AG09309 (cell line): ENCODE measurements around the gene VPS50.
A peak's percentile ranks its signal among the peaks of the same experiment; 100 is the strongest.

ENCODE experiments used
- DNase-seq: peaks from one replicate; pipeline ENCODE4 v3.0.0-alpha.2; 2010; ENCODE audit warnings: low read depth
- H3K4me3 ChIP-seq: 2 replicates; pipeline ENCODE4 v1.5.1; 2011; ENCODE audit warnings: mild to moderate bottlenecking, low read depth, low read length, moderate library complexity; ENCODE audit not compliant: control insufficient read depth
- TF ChIP-seq, protein P1 (sequence below): IDR thresholded peaks from 2 replicates; pipeline ENCODE4 v1.5.1; 2011; ENCODE audit warnings: mild to moderate bottlenecking, low read depth, low read length, inconsistent platforms; ENCODE audit not compliant: insufficient read depth, control insufficient read depth; ENCODE audit errors: missing control alignments

Gene VPS50

DNA sequence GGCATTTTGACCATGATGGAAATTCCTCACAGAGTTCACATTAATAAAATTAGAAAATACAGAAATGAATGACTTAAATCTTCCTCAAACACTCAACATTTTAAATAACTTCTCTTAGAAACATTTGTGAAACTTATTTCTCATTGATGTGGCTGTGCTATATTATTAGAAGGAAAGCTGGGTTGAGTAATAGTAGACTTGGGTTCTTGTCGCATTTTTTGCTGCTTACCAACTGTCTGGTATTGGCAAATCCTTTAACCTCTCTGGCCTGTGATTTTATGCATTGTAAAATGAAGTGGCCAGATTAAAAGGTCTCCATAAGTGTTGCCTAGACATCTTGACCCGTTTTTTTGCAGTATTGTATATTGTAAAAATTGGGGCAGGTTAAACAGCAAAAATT lies 66.5 kb downstream of the VPS50 start:
- no peak overlapping the region for H3K4me3 ChIP-seq
- TF ChIP-seq, protein P1, sequence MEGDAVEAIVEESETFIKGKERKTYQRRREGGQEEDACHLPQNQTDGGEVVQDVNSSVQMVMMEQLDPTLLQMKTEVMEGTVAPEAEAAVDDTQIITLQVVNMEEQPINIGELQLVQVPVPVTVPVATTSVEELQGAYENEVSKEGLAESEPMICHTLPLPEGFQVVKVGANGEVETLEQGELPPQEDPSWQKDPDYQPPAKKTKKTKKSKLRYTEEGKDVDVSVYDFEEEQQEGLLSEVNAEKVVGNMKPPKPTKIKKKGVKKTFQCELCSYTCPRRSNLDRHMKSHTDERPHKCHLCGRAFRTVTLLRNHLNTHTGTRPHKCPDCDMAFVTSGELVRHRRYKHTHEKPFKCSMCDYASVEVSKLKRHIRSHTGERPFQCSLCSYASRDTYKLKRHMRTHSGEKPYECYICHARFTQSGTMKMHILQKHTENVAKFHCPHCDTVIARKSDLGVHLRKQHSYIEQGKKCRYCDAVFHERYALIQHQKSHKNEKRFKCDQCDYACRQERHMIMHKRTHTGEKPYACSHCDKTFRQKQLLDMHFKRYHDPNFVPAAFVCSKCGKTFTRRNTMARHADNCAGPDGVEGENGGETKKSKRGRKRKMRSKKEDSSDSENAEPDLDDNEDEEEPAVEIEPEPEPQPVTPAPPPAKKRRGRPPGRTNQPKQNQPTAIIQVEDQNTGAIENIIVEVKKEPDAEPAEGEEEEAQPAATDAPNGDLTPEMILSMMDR: no peak
- peak; percentile 28 for DNase-seq

DNA sequence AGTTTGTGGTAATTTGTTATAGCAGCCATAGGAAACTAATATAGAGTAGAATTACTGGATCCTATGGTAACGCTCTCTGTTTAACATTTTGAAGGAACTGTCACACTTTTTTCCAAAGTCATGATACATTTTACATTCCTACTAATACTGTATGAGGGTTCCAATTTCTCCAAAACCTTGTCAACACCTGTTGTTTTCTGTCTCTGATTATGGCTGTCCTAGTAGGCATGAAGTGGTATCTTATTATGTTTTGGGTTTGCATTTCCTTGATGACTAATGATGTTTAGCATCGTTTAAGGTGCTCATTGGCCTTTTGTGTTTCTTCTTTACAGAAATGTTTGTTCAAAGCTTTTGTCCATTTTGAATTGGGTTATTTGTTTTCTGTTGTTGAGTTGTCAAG lies 69.6 kb downstream of the VPS50 start:
- no peak for DNase-seq
- H3K4me3 ChIP-seq: no peak overlapping the region
- TF ChIP-seq, protein P1: no peak

DNA sequence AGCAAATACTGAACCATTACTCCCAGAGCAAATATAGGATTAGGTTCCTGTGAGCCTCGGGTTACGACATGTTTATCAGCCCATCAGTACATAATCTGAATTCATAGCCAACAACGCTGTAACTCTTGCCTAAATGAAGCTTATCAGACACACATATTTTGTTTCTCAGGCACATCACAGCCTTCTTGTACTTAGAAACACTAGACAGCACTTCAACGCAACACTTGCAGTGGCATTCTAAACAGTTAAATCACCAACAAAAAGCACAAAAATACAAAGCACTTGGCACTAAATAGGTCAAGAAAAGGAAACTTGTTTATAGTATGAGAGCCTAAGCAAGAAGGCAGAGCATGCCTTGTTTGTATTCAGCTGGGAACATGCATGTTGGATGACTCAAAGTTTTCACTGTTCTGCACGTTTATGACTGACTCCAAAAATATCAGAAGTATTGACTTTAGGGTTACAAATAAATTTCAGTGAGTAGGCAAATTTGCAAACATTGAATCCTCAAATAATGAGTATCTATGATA lies 75.0 kb downstream of the VPS50 start:
- H3K4me3 ChIP-seq: no peak overlapping the region
- TF ChIP-seq, protein P1: no peak
- peak; percentile 48 for DNase-seq

DNA sequence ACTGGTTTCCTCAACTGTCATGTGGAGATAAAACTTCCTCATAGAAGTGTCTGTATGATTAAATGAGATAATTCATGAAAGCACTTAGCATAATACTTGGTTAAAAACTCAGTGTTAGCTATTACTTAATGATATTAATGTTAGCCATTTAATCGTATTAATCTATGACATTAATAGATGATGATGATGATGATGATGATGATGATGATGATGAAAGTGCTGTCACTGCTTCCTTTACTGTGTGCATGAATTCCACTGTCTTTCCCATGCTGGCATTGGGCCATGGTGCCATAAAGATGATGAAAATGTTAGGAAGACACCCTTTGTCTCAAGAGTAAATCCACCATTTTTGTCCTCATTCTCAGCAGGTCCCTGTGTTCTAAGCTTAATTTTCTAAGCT lies 75.8 kb downstream of the VPS50 start:
- H3K4me3 ChIP-seq: no peak overlapping the region
- DNase-seq: no peak
- TF ChIP-seq, protein P1: no peak

DNA sequence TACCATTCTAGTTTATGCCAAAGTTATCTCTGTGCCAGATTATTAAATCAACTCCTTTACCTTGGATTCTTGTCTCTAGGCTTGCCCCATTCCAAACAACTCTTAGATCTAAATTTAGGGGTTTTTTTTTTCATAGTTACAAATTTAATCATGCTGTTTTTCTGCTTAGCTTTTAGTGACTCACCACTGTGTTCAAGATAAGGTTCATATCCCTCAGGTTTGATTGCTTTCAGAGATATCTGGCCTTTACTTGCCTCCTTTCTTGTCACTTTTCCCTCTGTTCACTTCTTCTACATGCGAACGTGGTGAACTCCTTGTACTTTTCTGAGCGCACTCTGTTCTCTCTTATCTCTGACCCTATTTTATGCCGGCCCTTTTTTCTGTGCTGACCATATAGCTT lies 78.2 kb downstream of the VPS50 start:
- no peak overlapping the region for H3K4me3 ChIP-seq
- TF ChIP-seq, protein P1: no peak
- no peak for DNase-seq

DNA sequence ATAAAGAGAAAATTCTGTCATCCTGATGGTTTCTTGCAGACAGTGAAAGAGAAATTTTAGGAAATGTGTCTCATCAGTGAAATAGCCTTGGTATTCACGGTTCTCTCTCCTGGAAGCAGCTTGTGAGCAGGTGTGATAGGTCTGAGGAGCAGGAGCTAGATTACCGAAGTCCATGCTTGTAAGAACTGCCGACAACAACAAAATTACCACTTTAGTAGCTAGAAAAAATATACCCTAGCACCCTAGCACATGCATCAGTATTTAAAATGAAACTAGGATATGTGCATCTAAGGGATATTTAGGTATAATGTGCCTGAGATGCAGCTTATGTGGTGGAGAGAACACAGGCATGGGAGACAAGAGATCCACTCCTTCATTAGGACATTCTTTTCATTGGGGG lies 82.3 kb downstream of the VPS50 start:
- TF ChIP-seq, protein P1: no peak
- H3K4me3 ChIP-seq: no peak overlapping the region
- no peak for DNase-seq

DNA sequence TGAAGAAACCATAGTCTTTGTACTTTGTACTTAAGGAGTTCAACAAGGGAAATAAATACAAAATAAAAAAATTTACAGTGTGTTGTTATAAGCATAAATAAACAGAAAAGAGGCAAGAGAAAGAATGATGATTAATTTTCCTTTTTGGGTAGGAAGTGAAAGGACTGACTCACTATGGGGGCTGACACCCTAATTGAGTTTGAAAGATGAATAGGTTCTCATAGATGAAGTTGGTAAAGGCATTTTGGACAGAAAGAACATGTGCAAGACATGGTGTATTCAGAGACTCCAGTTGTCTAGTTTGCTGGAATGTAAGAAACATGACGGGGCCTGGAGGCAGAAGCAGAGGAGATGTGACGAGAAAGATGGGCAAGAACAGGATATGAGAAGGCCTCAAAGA lies 83.7 kb downstream of the VPS50 start:
- TF ChIP-seq, protein P1: no peak
- no peak for DNase-seq

More for the DNA sequence above, 83.7 kb downstream of the VPS50 start:
- H3K4me3 ChIP-seq: no peak overlapping the region
